NT2/D1 (cell line): Measurements from ENCODE around the gene UBE4B.

Source experiments
- DNase-seq: peaks from one replicate; pipeline ENCODE4 v3.0.0-alpha.2; 2011; ENCODE audit warnings: low read depth, low spot score
- H3K27me3 ChIP-seq: 2 replicates; pipeline ENCODE4 v1.6.0; 2011; ENCODE audit warnings: mild to moderate bottlenecking; ENCODE audit not compliant: insufficient read length, insufficient read depth
- H3K36me3 ChIP-seq: 2 replicates; pipeline ENCODE4 v1.6.1; 2011; ENCODE audit warnings: mild to moderate bottlenecking, low read length, mixed read lengths; ENCODE audit not compliant: insufficient read depth, insufficient read length
- H3K4me1 ChIP-seq: 2 replicates; pipeline ENCODE4 v1.5.1; 2011; ENCODE audit not compliant: insufficient read depth, insufficient read length
- H3K4me3 ChIP-seq: 2 replicates; pipeline ENCODE4 v1.5.1; 2011; ENCODE audit warnings: low read depth; ENCODE audit not compliant: insufficient read length
- H3K9ac ChIP-seq: 2 replicates; pipeline ENCODE4 v1.6.0; 2011; ENCODE audit warnings: low read depth; ENCODE audit not compliant: insufficient read length
- H3K9me3 ChIP-seq: 2 replicates; pipeline ENCODE4 v1.5.1; 2011; ENCODE audit warnings: mild to moderate bottlenecking, low read length; ENCODE audit not compliant: insufficient read depth
- SUZ12 ChIP-seq: IDR thresholded peaks from 2 replicates; pipeline ENCODE4 v1.6.1; 2011; ENCODE audit not compliant: insufficient read length, insufficient read depth; ENCODE audit errors: extremely low read depth
- ZNF274 ChIP-seq: IDR thresholded peaks from 2 replicates; pipeline ENCODE4 v1.6.1; 2011; ENCODE audit warnings: mild to moderate bottlenecking, low read depth, low read length

UBE4B gene

DNA sequence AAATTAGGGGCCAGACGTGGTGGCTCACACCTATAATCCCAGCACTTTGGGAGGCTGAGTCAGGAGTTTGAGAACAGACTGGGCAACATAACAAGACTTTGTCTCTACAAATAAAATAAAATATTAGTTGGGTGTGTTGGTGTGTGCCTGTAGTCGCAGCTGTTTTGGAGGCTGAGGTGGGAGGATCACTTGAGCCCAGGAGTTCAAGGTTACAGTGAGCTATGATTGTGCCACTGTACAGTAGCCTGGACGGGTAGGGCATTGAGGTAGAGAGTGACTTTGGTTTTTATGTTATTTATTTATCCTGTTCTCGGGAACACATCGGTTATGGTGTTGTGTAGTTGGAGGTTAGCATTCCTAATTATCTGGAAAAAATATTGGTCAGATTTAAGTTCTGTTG is 197.1 kb downstream of the UBE4B start:
- H3K9ac ChIP-seq = no peak overlapping the region
- DNase-seq = no peak
- H3K4me3 ChIP-seq = no peak overlapping the region
- TF ChIP-seq SUZ12 = no peak
- TF ChIP-seq ZNF274 = no peak
- H3K27me3 ChIP-seq = no peaks in the 10 kb centered on the region
- H3K9me3 ChIP-seq = no peaks in the 10 kb centered on the region; the same call in 1 of the 2 replicates
- no peaks in the 10 kb centered on the region for H3K4me1 ChIP-seq
- H3K36me3 ChIP-seq = peaks cover 12% of the 10 kb centered on the region
